ENCODE measurements around the gene MRPL23. TPM values are rescaled to one million over a fixed set of nuclear protein-coding genes. Genes with fewer than 3 reads are reported as not detected.

The MRPL23 gene
- total and polyA plus RNA-seq, 2 experiments from 2014 or later = 54.0 to 54.8 TPM

DNA sequence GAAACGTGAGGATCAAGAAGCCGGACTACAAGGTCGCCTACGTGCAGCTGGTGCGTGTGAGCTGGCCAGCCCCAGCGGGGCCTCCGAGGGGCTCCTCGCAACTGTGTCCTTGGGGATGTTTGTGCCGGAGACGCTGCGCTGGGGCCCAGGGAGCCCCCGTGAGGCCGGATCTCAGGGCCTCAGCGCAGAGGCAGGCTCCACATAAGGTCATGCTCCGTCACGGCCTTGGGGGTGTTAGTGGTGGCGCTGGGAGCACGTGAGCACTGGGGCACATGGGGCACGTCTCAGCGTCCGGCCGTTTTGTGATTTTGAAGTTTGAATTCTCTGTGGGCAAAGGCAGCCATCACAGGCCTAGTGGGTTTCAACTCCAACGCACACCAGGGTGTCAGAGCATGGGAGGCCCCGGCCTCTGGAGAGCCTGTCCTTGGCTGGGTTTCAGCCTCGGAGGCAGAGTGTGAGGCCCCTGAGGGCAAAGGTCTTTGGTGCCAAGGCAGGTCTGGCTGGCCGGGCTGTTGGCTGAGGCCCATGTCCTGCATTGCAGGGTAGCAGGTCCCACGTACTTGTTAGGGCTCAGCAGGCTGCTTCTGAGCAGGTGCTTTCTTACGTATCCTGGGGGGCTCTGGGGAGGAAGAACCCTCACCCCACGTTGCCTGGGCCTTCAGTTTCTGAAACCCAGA, 5.8 kb downstream of the MRPL23 start:
- H3K27ac ChIP-seq = no peak overlapping the region
- H3K4me1 ChIP-seq (ENCODE audit: insufficient read depth) = no peaks in the 10 kb centered on the region
- H2AFZ ChIP-seq = no peak overlapping the region
- WGBS (ENCODE audit: low lambda C conversion rate, missing lambda C conversion rate) = no CpG with 5 or more reads among the region's 29 CpGs
- H3K4me2 ChIP-seq = no peak overlapping the region
- no peak for DNase-seq (ENCODE audit: low spot score)
- no peaks in the 10 kb centered on the region for H4K20me1 ChIP-seq (ENCODE audit: insufficient read depth, poor library complexity, severe bottlenecking)
- H3K36me3 ChIP-seq (replicated peaks; ENCODE audit: insufficient read depth, low read depth) = no peaks in the 10 kb centered on the region
- TF ChIP-seq EZH2 (IDR thresholded peaks at IDR 0.05; ENCODE audit: borderline replicate concordance) (no peak), EZH2phosphoT487 (IDR thresholded peaks at IDR 0.05; ENCODE audit: low read depth, severe bottlenecking, unreplicated experiment) (no peak)
- TF ChIP-seq, protein P1, sequence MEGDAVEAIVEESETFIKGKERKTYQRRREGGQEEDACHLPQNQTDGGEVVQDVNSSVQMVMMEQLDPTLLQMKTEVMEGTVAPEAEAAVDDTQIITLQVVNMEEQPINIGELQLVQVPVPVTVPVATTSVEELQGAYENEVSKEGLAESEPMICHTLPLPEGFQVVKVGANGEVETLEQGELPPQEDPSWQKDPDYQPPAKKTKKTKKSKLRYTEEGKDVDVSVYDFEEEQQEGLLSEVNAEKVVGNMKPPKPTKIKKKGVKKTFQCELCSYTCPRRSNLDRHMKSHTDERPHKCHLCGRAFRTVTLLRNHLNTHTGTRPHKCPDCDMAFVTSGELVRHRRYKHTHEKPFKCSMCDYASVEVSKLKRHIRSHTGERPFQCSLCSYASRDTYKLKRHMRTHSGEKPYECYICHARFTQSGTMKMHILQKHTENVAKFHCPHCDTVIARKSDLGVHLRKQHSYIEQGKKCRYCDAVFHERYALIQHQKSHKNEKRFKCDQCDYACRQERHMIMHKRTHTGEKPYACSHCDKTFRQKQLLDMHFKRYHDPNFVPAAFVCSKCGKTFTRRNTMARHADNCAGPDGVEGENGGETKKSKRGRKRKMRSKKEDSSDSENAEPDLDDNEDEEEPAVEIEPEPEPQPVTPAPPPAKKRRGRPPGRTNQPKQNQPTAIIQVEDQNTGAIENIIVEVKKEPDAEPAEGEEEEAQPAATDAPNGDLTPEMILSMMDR (IDR thresholded peaks at IDR 0.05; ENCODE audit: poor library complexity) = no peak
- no peaks in the 10 kb centered on the region for H3K27me3 ChIP-seq
- H3K9me3 ChIP-seq (ENCODE audit: low read depth) = no peaks in the 10 kb centered on the region
- H3K9me2 ChIP-seq (replicated peaks; ENCODE audit: insufficient read depth) = no peaks in the 10 kb centered on the region
- no peak overlapping the region for H3K4me3 ChIP-seq
- no peaks in the 10 kb centered on the region for H3K79me2 ChIP-seq

DNA sequence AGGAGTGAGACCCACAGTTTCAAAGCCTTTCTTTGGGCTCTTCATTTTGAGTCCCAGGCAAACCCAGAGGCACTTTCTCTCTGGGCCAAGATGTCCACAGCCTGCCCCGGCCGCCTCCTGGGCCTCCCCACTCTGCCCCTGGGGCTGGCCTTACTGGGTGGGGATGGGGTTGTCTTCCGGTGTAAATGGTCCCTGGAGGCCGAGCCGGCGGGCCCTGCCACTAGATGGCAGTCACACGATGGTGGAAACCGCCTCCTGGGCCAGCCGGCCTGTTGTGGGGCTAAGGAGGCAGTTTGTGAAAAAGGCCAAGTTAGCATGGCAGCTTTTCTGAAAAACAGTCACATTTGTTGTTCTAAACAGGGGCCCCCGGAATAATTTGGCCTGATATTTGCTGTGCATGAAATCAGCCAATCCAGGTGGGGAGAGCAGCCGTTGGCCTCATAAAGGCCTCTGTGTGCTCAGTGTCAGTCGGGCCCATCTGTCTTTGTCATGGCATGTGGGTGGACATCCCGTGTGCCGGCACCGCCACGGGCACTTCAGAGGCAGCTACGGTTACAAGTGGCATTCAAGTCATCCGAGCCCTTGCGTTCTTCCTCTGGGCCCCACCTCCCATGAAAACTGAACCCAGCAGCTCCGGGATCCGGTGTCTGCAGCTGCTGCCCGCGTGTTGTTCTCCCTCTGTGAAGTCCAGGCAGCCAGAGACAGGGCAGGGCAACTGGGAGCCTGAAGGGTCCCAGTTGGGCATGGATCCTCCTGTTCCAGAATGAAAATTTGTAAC, 6.5 kb downstream of the MRPL23 start:
- 55% methylated on average over 4 of the region's 23 CpGs for WGBS (ENCODE audit: low lambda C conversion rate, missing lambda C conversion rate)
- TF ChIP-seq EZH2phosphoT487 (IDR thresholded peaks at IDR 0.05; ENCODE audit: low read depth, severe bottlenecking, unreplicated experiment) = no peak
- TF ChIP-seq EZH2 (IDR thresholded peaks at IDR 0.05; ENCODE audit: borderline replicate concordance) = no peak
- TF ChIP-seq, protein P1 (IDR thresholded peaks at IDR 0.05; ENCODE audit: poor library complexity) = no peak
- H3K27me3 ChIP-seq = no peaks in the 10 kb centered on the region

DNA sequence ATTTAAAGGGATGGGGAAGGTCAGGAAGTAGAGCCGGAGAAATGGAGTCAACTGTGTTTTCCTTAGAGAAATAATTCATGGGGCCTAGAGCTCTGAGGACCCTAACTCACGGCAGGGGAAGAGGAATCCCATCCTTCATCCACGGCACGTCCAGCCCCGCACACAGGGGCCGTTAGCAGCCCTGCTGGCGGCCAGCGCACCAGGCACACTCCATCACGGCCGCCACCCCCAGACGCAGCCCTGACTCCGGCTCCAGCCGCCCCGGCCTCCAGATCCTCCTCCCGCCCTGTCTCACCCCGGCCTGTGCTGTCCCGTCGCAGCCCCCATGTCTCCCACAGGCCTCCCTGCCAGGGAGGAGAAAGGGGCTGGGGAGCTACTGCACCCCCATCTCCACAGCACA, 11.2 kb downstream of the MRPL23 start:
- no peak overlapping the region for H3K27ac ChIP-seq
- H4K20me1 ChIP-seq (ENCODE audit: insufficient read depth, poor library complexity, severe bottlenecking) = no peaks in the 10 kb centered on the region
- no peaks in the 10 kb centered on the region for H3K4me1 ChIP-seq (ENCODE audit: insufficient read depth)
- H3K36me3 ChIP-seq (replicated peaks; ENCODE audit: insufficient read depth, low read depth) = no peaks in the 10 kb centered on the region
- no peaks in the 10 kb centered on the region for H3K27me3 ChIP-seq
- H3K4me3 ChIP-seq = no peak overlapping the region
- H2AFZ ChIP-seq = no peak overlapping the region
- WGBS (ENCODE audit: low lambda C conversion rate, missing lambda C conversion rate) = no CpG with 5 or more reads among the region's 18 CpGs
- H3K9me2 ChIP-seq (replicated peaks; ENCODE audit: insufficient read depth) = no peaks in the 10 kb centered on the region
- H3K79me2 ChIP-seq = no peaks in the 10 kb centered on the region
- no peaks in the 10 kb centered on the region for H3K9me3 ChIP-seq (ENCODE audit: low read depth)
- TF ChIP-seq EZH2 (IDR thresholded peaks at IDR 0.05; ENCODE audit: borderline replicate concordance) (no peak), EZH2phosphoT487 (IDR thresholded peaks at IDR 0.05; ENCODE audit: low read depth, severe bottlenecking, unreplicated experiment) (no peak)
- TF ChIP-seq, protein P1 (IDR thresholded peaks at IDR 0.05; ENCODE audit: poor library complexity) = no peak
- no peak for DNase-seq (ENCODE audit: low spot score)
- no peak overlapping the region for H3K4me2 ChIP-seq

More for the DNA sequence above, 6.5 kb downstream of the MRPL23 start:
- Histone ChIP-seq H3K4me2 (no peak overlapping the region), H4K20me1 (ENCODE audit: insufficient read depth, poor library complexity, severe bottlenecking) (no peaks in the 10 kb centered on the region), H3K36me3 (replicated peaks; ENCODE audit: insufficient read depth, low read depth) (no peaks in the 10 kb centered on the region), H3K9me2 (replicated peaks; ENCODE audit: insufficient read depth) (no peaks in the 10 kb centered on the region), H3K4me1 (ENCODE audit: insufficient read depth) (no peaks in the 10 kb centered on the region), H3K27ac (no peak overlapping the region), H3K79me2 (no peaks in the 10 kb centered on the region), H3K9me3 (ENCODE audit: low read depth) (no peaks in the 10 kb centered on the region), H3K4me3 (no peak overlapping the region), H2AFZ (no peak overlapping the region)
- no peak for DNase-seq (ENCODE audit: low spot score)

Measured in hepatocyte (in vitro differentiated cells).